ENCODE data around the gene PILRA. TPM values are rescaled to one million over a fixed set of nuclear protein-coding genes. Genes with fewer than 3 reads are reported as not detected.

PILRA gene
- polyA plus RNA-seq, 1 of the 3 experiments (the other 2 are of a cell fraction), result 0.89 TPM

- Histone ChIP-seq H4K20me1 (ENCODE audit: insufficient read depth) (no peaks in the 10 kb centered on the region), H3K4me2 (no peak overlapping the region), H3K9me3 (no peaks in the 10 kb centered on the region), H3F3A (replicated peaks; ENCODE audit: insufficient read depth) (no peaks in the 10 kb centered on the region), H3K79me2 (ENCODE audit: insufficient read depth) (no peaks in the 10 kb centered on the region), H3K27ac (ENCODE audit: low read depth in 2 of 2, low read length in 1 of 2) (no peak overlapping the region), H3K4me1 (ENCODE audit: control insufficient read depth in 1 of 2, insufficient read depth in 2 of 2, low read depth in 1 of 2, low read length in 1 of 2) (peaks cover 0 to 3% of the 10 kb centered on the region in 2 experiments; a peak in 2 of 4 replicates), H3K36me3 (replicated peaks in 1 of 2; ENCODE audit: control insufficient read depth in 1 of 2, insufficient read depth in 2 of 2, low read length in 1 of 2) (no peaks in the 10 kb centered on the region), H3K4me3 (ENCODE audit: low read depth in 2 of 2, low read length in 1 of 2) (no peak overlapping the region), H3K9ac (no peak overlapping the region), H3K9me2 (no peaks in the 10 kb centered on the region), H3K27me3 (ENCODE audit: insufficient read depth) (no peaks in the 10 kb centered on the region), H2AFZ (ENCODE audit: low read depth) (no peak overlapping the region)
- TF ChIP-seq USF2 (IDR thresholded peaks at IDR 0.05; ENCODE audit: borderline replicate concordance, low read depth, low read length), result no peak
- TF ChIP-seq NRF1 (IDR thresholded peaks at IDR 0.05; ENCODE audit: low read depth, low read length), result no peak
- TF ChIP-seq RAD21 (IDR thresholded peaks at IDR 0.05; ENCODE audit: low read length), result no peak
- no peak for TF ChIP-seq RXRA (IDR thresholded peaks at IDR 0.05; ENCODE audit: borderline replicate concordance, low read depth)
- TF ChIP-seq GABPA (IDR thresholded peaks at IDR 0.05; ENCODE audit: low read depth), result no peak
- no peak for TF ChIP-seq TCF12 (IDR thresholded peaks at IDR 0.05)
- no peak for TF ChIP-seq CTCF (IDR thresholded peaks at IDR 0.05)
- no peak for TF ChIP-seq CHD2 (IDR thresholded peaks at IDR 0.05; ENCODE audit: low read length, partially characterized antibody)
- TF ChIP-seq MXI1 (IDR thresholded peaks at IDR 0.05; ENCODE audit: low read depth, low read length), result no peak
- no peak for TF ChIP-seq PBX3 (IDR thresholded peaks at IDR 0.05)
- TF ChIP-seq TEAD4 (IDR thresholded peaks at IDR 0.05; ENCODE audit: borderline replicate concordance, insufficient read depth), result no peak
- TF ChIP-seq FOXM1 (IDR thresholded peaks at IDR 0.05; ENCODE audit: low read depth), result no peak
- no peak for TF ChIP-seq IRF3 (IDR thresholded peaks at IDR 0.05; ENCODE audit: low read depth, low read length)
- TF ChIP-seq SIN3A (IDR thresholded peaks at IDR 0.05; ENCODE audit: borderline replicate concordance, low read depth, low read length), result no peak
- TF ChIP-seq MEF2A (IDR thresholded peaks at IDR 0.05; ENCODE audit: borderline replicate concordance, low read depth), result no peak
- no peak for TF ChIP-seq JUND (IDR thresholded peaks at IDR 0.05)
- TF ChIP-seq FOSL2 (IDR thresholded peaks at IDR 0.05; ENCODE audit: borderline replicate concordance, low read depth), result no peak
- no peak for TF ChIP-seq RFX5 (IDR thresholded peaks at IDR 0.05; ENCODE audit: low read length)
- no peak for TF ChIP-seq MAX (IDR thresholded peaks at IDR 0.05; ENCODE audit: low read depth)
- WGBS (ENCODE audit: low lambda C conversion rate), result 58% methylated on average over 2 of the region's 2 CpGs
- ChIA-PET CTCF (interaction anchor here (0.8 to 6.0 kb wide), 5 partner anchors 16 to 44 kb away, joined by 3 to 39 read pairs (median 3); no protein-coding TSS in a partner anchor), POLR2A (no interaction called here)
- DNase-seq, result no peak
Measured at GRCh38 chr7:100387695-100388094, 14.4 kb downstream of the PILRA start.

Measured in SK-N-SH (cell line).